ENCODE data around the gene CBX4. TPM values are rescaled to one million over a fixed set of nuclear protein-coding genes. Genes with fewer than 3 reads are reported as not detected.

Gene CBX4
- total and polyA plus RNA-seq, 7 experiments from 2014 or later: 4.0 to 134 (median 78.3) TPM

- intact Hi-C loops (cut with micrococcal nuclease): no loop called here
Observed at GRCh38 chr17:79831265-79832217, 7.7 kb downstream of the CBX4 start.

GRCh38 chr17:79830763-79831264 is 8.4 kb downstream of the CBX4 start:
- Histone ChIP-seq H3K27me3 (ENCODE audit: control insufficient read depth in 2 of 2, insufficient read depth in 2 of 2, low read length in 2 of 2) (no peaks in the 10 kb centered on the region), H3K36me3 (ENCODE audit: control insufficient read depth in 2 of 3, insufficient read depth in 3 of 3, low read length in 3 of 3) (peaks cover 5 to 29% (median 13%) of the 10 kb centered on the region in 3 experiments), H3K4me1 (ENCODE audit: control insufficient read depth in 2 of 2, insufficient read depth in 2 of 2, low read length in 2 of 2) (peaks cover 5 to 21% of the 10 kb centered on the region in 2 donors), H3K9me3 (ENCODE audit: control insufficient read depth in 2 of 3, low read length in 3 of 3) (no peaks in the 10 kb centered on the region), H3K27ac (ENCODE audit: low read depth, low read length) (no peak overlapping the region), H3K4me3 (ENCODE audit: low read length) (no peak overlapping the region)
- H3K4me3 Mint-ChIP-seq: peak overlapping the region in 1 of 10 donors; percentile 68
- peaks cover 0 to 4% (median 0%) of the 10 kb centered on the region in 5 donors for H3K27me3 Mint-ChIP-seq
- DNase-seq: no peak
- CTCF ChIA-PET: no interaction called here
- H3K9me3 Mint-ChIP-seq: peaks cover 0 to 2% (median 0%) of the 10 kb centered on the region in 11 donors
- no peak for ATAC-seq
- POLR2A ChIA-PET: interaction anchor here (0.9 to 1.7 kb wide), 3 partner anchors 8 to 19 kb away, joined by 3 to 7 read pairs (median 6); partner anchors contain the start of gene CBX4
- H3K4me1 Mint-ChIP-seq: peaks cover 21 to 45% (median 38%) of the 10 kb centered on the region in 7 donors
- intact Hi-C loops (cut with micrococcal nuclease): no loop called here
- peaks cover 6 to 23% (median 18%) of the 10 kb centered on the region in 5 donors for H3K36me3 Mint-ChIP-seq
- peak overlapping the region in 1 of 9 donors; percentile 19 for H3K27ac Mint-ChIP-seq

More at GRCh38 chr17:79831265-79832217, 7.7 kb downstream of the CBX4 start:
- Histone ChIP-seq H3K4me1 (ENCODE audit: control insufficient read depth in 2 of 2, insufficient read depth in 2 of 2, low read length in 2 of 2) (peaks cover 12 to 21% of the 10 kb centered on the region in 2 donors), H3K36me3 (ENCODE audit: control insufficient read depth in 2 of 3, insufficient read depth in 3 of 3, low read length in 3 of 3) (peaks cover 5 to 32% (median 13%) of the 10 kb centered on the region in 3 experiments), H3K9me3 (ENCODE audit: control insufficient read depth in 2 of 3, low read length in 3 of 3) (no peaks in the 10 kb centered on the region), H3K27ac (ENCODE audit: low read depth, low read length) (no peak overlapping the region), H3K27me3 (ENCODE audit: control insufficient read depth in 2 of 2, insufficient read depth in 2 of 2, low read length in 2 of 2) (no peaks in the 10 kb centered on the region), H3K4me3 (ENCODE audit: low read length) (no peak overlapping the region)
- POLR2A ChIA-PET: no interaction called here
- ATAC-seq (no peak), DNase-seq (no peak)
- CTCF ChIA-PET: no interaction called here
- peak overlapping the region in 1 of 9 donors; percentile 36 for H3K27ac Mint-ChIP-seq
- H3K27me3 Mint-ChIP-seq: peaks cover 0 to 1% (median 0%) of the 10 kb centered on the region in 5 donors
- H3K4me1 Mint-ChIP-seq: peaks cover 16 to 40% (median 31%) of the 10 kb centered on the region in 7 donors
- peaks cover 0 to 2% (median 0%) of the 10 kb centered on the region in 11 donors for H3K9me3 Mint-ChIP-seq
- peak overlapping the region in 3 of 10 donors; percentile 6 to 34 (median 21) for H3K4me3 Mint-ChIP-seq
- H3K36me3 Mint-ChIP-seq: peaks cover 5 to 18% (median 15%) of the 10 kb centered on the region in 5 donors

DNA sequence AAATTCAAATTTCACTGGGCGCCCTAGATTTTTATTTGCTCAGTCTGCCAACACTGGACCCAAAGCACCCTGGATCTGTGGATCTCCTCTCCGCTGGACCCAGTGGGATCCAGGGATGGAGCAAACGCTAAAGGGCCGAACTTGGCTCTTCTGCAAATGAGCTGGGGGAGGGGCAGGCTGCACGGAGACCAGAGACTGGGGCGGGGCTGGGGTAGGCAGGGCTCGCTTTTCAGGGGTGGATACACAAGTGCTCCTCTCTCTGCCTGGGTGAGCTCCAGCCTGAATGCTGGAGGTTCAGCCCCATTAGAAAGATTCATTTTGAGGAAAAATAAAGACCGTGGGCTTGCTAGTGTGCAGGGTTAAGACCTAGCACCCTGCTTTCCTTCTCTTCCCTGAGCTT is 8.9 kb downstream of the CBX4 start:
- DNase-seq: no peak
- Mint-ChIP-seq H3K27me3 (peaks cover 0 to 4% (median 0%) of the 10 kb centered on the region in 5 donors), H3K9me3 (peaks cover 0 to 2% (median 0%) of the 10 kb centered on the region in 11 donors), H3K36me3 (peaks cover 9 to 24% (median 18%) of the 10 kb centered on the region in 5 donors), H3K4me3 (no peak overlapping the region), H3K27ac (no peak overlapping the region), H3K4me1 (peaks cover 21 to 48% (median 40%) of the 10 kb centered on the region in 7 donors)
- ChIA-PET CTCF (no interaction called here), POLR2A (interaction anchor here (0.9 to 1.7 kb wide), 3 partner anchors 9 to 18 kb away, joined by 3 to 7 read pairs (median 6); partner anchors contain the start of gene CBX4)
- H3K4me3 ChIP-seq (ENCODE audit: low read length): no peak overlapping the region
- intact Hi-C loops (cut with micrococcal nuclease): no loop called here
- no peaks in the 10 kb centered on the region for H3K27me3 ChIP-seq (ENCODE audit: control insufficient read depth in 2 of 2, insufficient read depth in 2 of 2, low read length in 2 of 2)
- ATAC-seq: no peak
- H3K4me1 ChIP-seq (ENCODE audit: control insufficient read depth in 2 of 2, insufficient read depth in 2 of 2, low read length in 2 of 2): peaks cover 5 to 16% of the 10 kb centered on the region in 2 donors
- H3K9me3 ChIP-seq (ENCODE audit: control insufficient read depth in 2 of 3, low read length in 3 of 3): no peaks in the 10 kb centered on the region
- no peak overlapping the region for H3K27ac ChIP-seq (ENCODE audit: low read depth, low read length)
- peaks cover 4 to 24% (median 11%) of the 10 kb centered on the region in 3 experiments for H3K36me3 ChIP-seq (ENCODE audit: control insufficient read depth in 2 of 3, insufficient read depth in 3 of 3, low read length in 3 of 3)

GRCh38 chr17:79829457-79829856 is 9.8 kb downstream of the CBX4 start:
- H3K27me3 Mint-ChIP-seq: peaks cover 0 to 4% (median 4%) of the 10 kb centered on the region in 5 donors
- Histone ChIP-seq H3K27me3 (ENCODE audit: control insufficient read depth in 2 of 2, insufficient read depth in 2 of 2, low read length in 2 of 2) (no peaks in the 10 kb centered on the region), H3K4me3 (ENCODE audit: low read length) (no peak overlapping the region), H3K4me1 (ENCODE audit: control insufficient read depth in 2 of 2, insufficient read depth in 2 of 2, low read length in 2 of 2) (peaks cover 5 to 16% of the 10 kb centered on the region in 2 donors), H3K27ac (ENCODE audit: low read depth, low read length) (no peak overlapping the region), H3K36me3 (ENCODE audit: control insufficient read depth in 2 of 3, insufficient read depth in 3 of 3, low read length in 3 of 3) (peaks cover 0 to 15% (median 5%) of the 10 kb centered on the region in 3 experiments), H3K9me3 (ENCODE audit: control insufficient read depth in 2 of 3, low read length in 3 of 3) (no peaks in the 10 kb centered on the region)
- CTCF ChIA-PET: no interaction called here
- peaks cover 19 to 48% (median 32%) of the 10 kb centered on the region in 7 donors for H3K4me1 Mint-ChIP-seq
- peaks cover 0 to 2% (median 0%) of the 10 kb centered on the region in 11 donors for H3K9me3 Mint-ChIP-seq
- intact Hi-C loops (cut with micrococcal nuclease): no loop called here
- ATAC-seq (no peak), DNase-seq (no peak)
- POLR2A ChIA-PET: interaction anchor here (1.0 to 1.7 kb wide), 3 partner anchors 10 to 17 kb away, joined by 5 to 7 read pairs (median 6); partner anchors contain the start of gene CBX4
- peaks cover 7 to 16% (median 13%) of the 10 kb centered on the region in 5 donors for H3K36me3 Mint-ChIP-seq
- H3K4me3 Mint-ChIP-seq: no peak overlapping the region
- H3K27ac Mint-ChIP-seq: no peak overlapping the region

DNA sequence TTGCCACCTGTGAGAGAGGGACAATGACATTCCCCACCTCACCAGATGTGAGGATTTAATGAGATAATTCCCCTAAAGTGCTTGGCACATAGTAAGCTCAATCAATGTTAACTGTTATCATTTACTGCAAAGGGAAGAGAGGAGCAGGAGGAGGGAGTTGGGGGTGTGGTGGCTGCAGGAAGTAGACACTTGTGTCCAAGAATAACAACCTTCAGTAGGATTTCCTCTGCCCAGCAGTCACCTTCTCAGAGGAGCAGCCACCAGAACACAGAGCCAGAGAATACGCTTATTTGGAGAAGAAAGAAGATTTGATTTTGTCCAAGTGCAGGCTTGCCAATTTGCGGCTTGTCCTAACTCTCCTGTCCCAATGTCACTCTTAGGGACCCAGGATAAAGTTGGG is 10.2 kb downstream of the CBX4 start:
- H3K4me3 Mint-ChIP-seq: no peak overlapping the region
- ChIA-PET CTCF (no interaction called here), POLR2A (interaction anchor here (0.6 to 1.7 kb wide), 4 partner anchors 11 to 32 kb away, joined by 3 to 6 read pairs (median 4); partner anchors contain the start of genes CBX4 and CBX8)
- no peaks in the 10 kb centered on the region for H3K27me3 ChIP-seq (ENCODE audit: control insufficient read depth in 2 of 2, insufficient read depth in 2 of 2, low read length in 2 of 2)
- intact Hi-C loops (cut with micrococcal nuclease): no loop called here
- no peak overlapping the region for H3K27ac ChIP-seq (ENCODE audit: low read depth, low read length)
- H3K4me1 Mint-ChIP-seq: peaks cover 19 to 48% (median 31%) of the 10 kb centered on the region in 7 donors
- peaks cover 0 to 11% (median 5%) of the 10 kb centered on the region in 3 experiments for H3K36me3 ChIP-seq (ENCODE audit: control insufficient read depth in 2 of 3, insufficient read depth in 3 of 3, low read length in 3 of 3)
- ATAC-seq (no peak), DNase-seq (no peak)
- H3K27me3 Mint-ChIP-seq: peaks cover 0 to 7% (median 4%) of the 10 kb centered on the region in 5 donors
- peaks cover 0 to 2% (median 0%) of the 10 kb centered on the region in 11 donors for H3K9me3 Mint-ChIP-seq
- peaks cover 9 to 16% (median 14%) of the 10 kb centered on the region in 5 donors for H3K36me3 Mint-ChIP-seq
- H3K27ac Mint-ChIP-seq: no peak overlapping the region
- no peaks in the 10 kb centered on the region for H3K9me3 ChIP-seq (ENCODE audit: control insufficient read depth in 2 of 3, low read length in 3 of 3)
- no peak overlapping the region for H3K4me3 ChIP-seq (ENCODE audit: low read length)
- H3K4me1 ChIP-seq (ENCODE audit: control insufficient read depth in 2 of 2, insufficient read depth in 2 of 2, low read length in 2 of 2): peaks cover 5 to 16% of the 10 kb centered on the region in 2 donors

DNA sequence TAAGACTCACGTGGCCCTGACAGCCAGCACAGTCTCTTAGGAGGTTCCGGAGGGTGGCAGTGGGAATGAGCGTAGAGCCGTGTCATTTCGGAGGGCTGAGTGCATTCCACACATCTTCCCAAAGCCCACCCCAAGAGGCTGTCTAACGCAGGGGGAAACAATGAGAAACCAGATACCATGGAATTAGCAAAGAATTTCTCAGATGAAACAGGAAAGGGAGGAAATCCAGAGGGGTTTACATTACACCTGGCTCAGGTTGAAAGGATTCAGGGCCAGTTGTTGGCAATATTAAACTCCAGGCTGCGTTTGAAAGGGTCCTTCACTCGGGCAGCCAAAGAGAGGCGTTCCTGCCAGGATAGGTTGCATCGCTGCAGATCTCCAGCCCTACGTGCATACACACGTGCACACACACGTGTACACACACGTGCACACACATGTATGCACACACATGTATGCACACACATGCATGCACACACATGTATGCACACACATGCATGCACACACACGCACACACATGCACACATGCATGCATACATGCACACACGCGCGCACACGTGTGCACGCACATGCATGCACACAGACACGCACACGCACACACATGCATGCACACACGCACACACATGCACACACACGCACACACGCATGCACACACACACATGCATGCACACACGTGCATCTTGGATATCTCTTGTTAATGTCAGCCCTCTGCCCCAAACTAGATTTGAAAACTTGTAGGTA is 12.2 kb downstream of the CBX4 start:
- Histone ChIP-seq H3K27ac (ENCODE audit: low read depth, low read length) (no peak overlapping the region), H3K4me3 (ENCODE audit: low read length) (no peak overlapping the region), H3K27me3 (ENCODE audit: control insufficient read depth in 2 of 2, insufficient read depth in 2 of 2, low read length in 2 of 2) (no peaks in the 10 kb centered on the region), H3K4me1 (ENCODE audit: control insufficient read depth in 2 of 2, insufficient read depth in 2 of 2, low read length in 2 of 2) (peaks cover 0 to 7% of the 10 kb centered on the region in 2 donors), H3K9me3 (ENCODE audit: control insufficient read depth in 2 of 3, low read length in 3 of 3) (no peaks in the 10 kb centered on the region), H3K36me3 (ENCODE audit: control insufficient read depth in 2 of 3, insufficient read depth in 3 of 3, low read length in 3 of 3) (no peaks in the 10 kb centered on the region)
- CTCF ChIA-PET: interaction anchor here (0.7 to 1.0 kb wide), 2 partner anchors 81 to 165 kb away, joined by 3 read pairs; no protein-coding TSS in a partner anchor
- DNase-seq: no peak
- intact Hi-C loops (cut with micrococcal nuclease): no loop called here
- Mint-ChIP-seq H3K27me3 (peaks cover 6 to 14% (median 11%) of the 10 kb centered on the region in 5 donors), H3K27ac (peak overlapping the region in 1 of 9 donors; percentile 23), H3K9me3 (peaks cover 0 to 2% (median 0%) of the 10 kb centered on the region in 11 donors), H3K4me1 (peaks cover 12 to 43% (median 25%) of the 10 kb centered on the region in 7 donors), H3K36me3 (peaks cover 6 to 9% (median 9%) of the 10 kb centered on the region in 5 donors), H3K4me3 (peak overlapping the region in 2 of 10 donors; percentile 53 to 63)
- ATAC-seq: no peak
- POLR2A ChIA-PET: interaction anchor here (1.0 kb wide), 1 partner anchor 9 kb away, joined by 3 read pairs; no protein-coding TSS in a partner anchor
